Skeletal muscle tissue (tissue), 4 donors: Measurements from ENCODE around the gene ITPKA. TPM values are rescaled to one million over a fixed set of nuclear protein-coding genes. Genes with fewer than 3 reads are reported as not detected.

ENCODE experiments used
- H3K27ac ChIP-seq: one replicate; pipeline ENCODE4 v1.7.0; 2013; ENCODE audit warnings: mild to moderate bottlenecking, low read depth, low read length, inconsistent platforms
- H3K27me3 ChIP-seq, 3 donors: one replicate each; pipeline ENCODE4 v1.7.0; 2013; ENCODE audit warnings: low read length in 3 of 3; ENCODE audit not compliant: control insufficient read depth in 3 of 3, insufficient read depth in 3 of 3
- H3K36me3 ChIP-seq, 3 donors: one replicate each; pipeline ENCODE4 v1.7.0; 2013; ENCODE audit warnings: low read length in 3 of 3; ENCODE audit not compliant: control insufficient read depth in 3 of 3, insufficient read depth in 3 of 3
- H3K4me1 ChIP-seq, 3 donors: one replicate each; pipeline ENCODE4 v1.7.0; 2013; ENCODE audit warnings: low read length in 3 of 3, mild to moderate bottlenecking in 3 of 3; ENCODE audit not compliant: control insufficient read depth in 3 of 3, insufficient read depth in 3 of 3
- H3K4me3 ChIP-seq, 3 donors: one replicate each; pipeline ENCODE4 v1.7.0; 2013; ENCODE audit warnings: low read length in 3 of 3
- H3K9ac ChIP-seq, 3 donors: one replicate each; pipeline ENCODE4 v1.7.0; 2013; ENCODE audit warnings: low read length in 3 of 3, mild to moderate bottlenecking in 3 of 3, moderate library complexity in 2 of 3, low read depth in 1 of 3
- H3K9me3 ChIP-seq, 3 donors: one replicate each; pipeline ENCODE4 v1.7.0; 2013; ENCODE audit warnings: low read length in 3 of 3; ENCODE audit not compliant: control insufficient read depth in 3 of 3
- total RNA-seq: library from RNA; depleted of rRNA; stranded (reverse); fragments of >200 nt; gene quantifications from one replicate; pipeline ENCODE4 v1.2.3, GENCODE V29; 2014
- donor health status: Osteomylitis.

Gene ITPKA
- total RNA-seq, 1 donor from 2014 or later = not detected

- H3K27me3 ChIP-seq = peaks cover 29 to 40% (median 32%) of the 10 kb centered on the region in 3 donors
- peaks cover 8 to 11% (median 10%) of the 10 kb centered on the region in 3 donors for H3K4me1 ChIP-seq
- no peak overlapping the region for H3K4me3 ChIP-seq
- H3K36me3 ChIP-seq = no peaks in the 10 kb centered on the region
- H3K27ac ChIP-seq = no peak overlapping the region
- no peak overlapping the region for H3K9ac ChIP-seq
- H3K9me3 ChIP-seq = no peaks in the 10 kb centered on the region
Observed at GRCh38 chr15:41506796-41507341, 13.2 kb downstream of the ITPKA start.

GRCh38 chr15:41507820-41508290 lies 14.2 kb downstream of the ITPKA start:
- Histone ChIP-seq H3K4me1 (peaks cover 4 to 11% (median 10%) of the 10 kb centered on the region in 3 donors), H3K9me3 (no peaks in the 10 kb centered on the region), H3K36me3 (no peaks in the 10 kb centered on the region), H3K9ac (no peak overlapping the region), H3K4me3 (no peak overlapping the region), H3K27me3 (peaks cover 29 to 40% (median 32%) of the 10 kb centered on the region in 3 donors), H3K27ac (no peak overlapping the region)

GRCh38 chr15:41510728-41511127 lies 17.1 kb downstream of the ITPKA start:
- Histone ChIP-seq H3K9me3 (no peaks in the 10 kb centered on the region), H3K4me3 (no peak overlapping the region), H3K9ac (no peak overlapping the region), H3K27ac (no peak overlapping the region), H3K36me3 (no peaks in the 10 kb centered on the region), H3K27me3 (peaks cover 29 to 33% (median 30%) of the 10 kb centered on the region in 3 donors), H3K4me1 (peaks cover 15 to 21% (median 20%) of the 10 kb centered on the region in 3 donors)

- Histone ChIP-seq H3K9me3 (no peaks in the 10 kb centered on the region), H3K4me3 (no peak overlapping the region), H3K27me3 (peaks cover 29 to 33% (median 30%) of the 10 kb centered on the region in 3 donors)
Observed at GRCh38 chr15:41511331-41511898, 17.7 kb downstream of the ITPKA start.

GRCh38 chr15:41511899-41512369 lies 18.3 kb downstream of the ITPKA start:
- H3K9me3 ChIP-seq = no peaks in the 10 kb centered on the region
- H3K27ac ChIP-seq = no peak overlapping the region
- peaks cover 15 to 21% (median 20%) of the 10 kb centered on the region in 3 donors for H3K4me1 ChIP-seq
- peak overlapping the region in 2 of 3 donors; percentile 14 to 66 for H3K4me3 ChIP-seq
- no peak overlapping the region for H3K9ac ChIP-seq
- peaks cover 29 to 33% (median 30%) of the 10 kb centered on the region in 3 donors for H3K27me3 ChIP-seq
- H3K36me3 ChIP-seq = peaks cover 0 to 2% (median 0%) of the 10 kb centered on the region in 3 donors

More at GRCh38 chr15:41511331-41511898, 17.7 kb downstream of the ITPKA start:
- no peak overlapping the region for H3K27ac ChIP-seq
- H3K4me1 ChIP-seq = peaks cover 15 to 21% (median 20%) of the 10 kb centered on the region in 3 donors
- no peak overlapping the region for H3K9ac ChIP-seq
- no peaks in the 10 kb centered on the region for H3K36me3 ChIP-seq

GRCh38 chr15:41512512-41512939 lies 18.9 kb downstream of the ITPKA start:
- H3K9ac ChIP-seq = no peak overlapping the region
- peaks cover 2 to 7% (median 5%) of the 10 kb centered on the region in 3 donors for H3K36me3 ChIP-seq
- no peak overlapping the region for H3K27ac ChIP-seq
- peak overlapping the region; percentile 43 to 66 (median 51) for H3K4me3 ChIP-seq
- H3K9me3 ChIP-seq = no peaks in the 10 kb centered on the region
- H3K27me3 ChIP-seq = peaks cover 29 to 33% (median 30%) of the 10 kb centered on the region in 3 donors
- peaks cover 15 to 21% (median 20%) of the 10 kb centered on the region in 3 donors for H3K4me1 ChIP-seq

- H3K9me3 ChIP-seq = no peaks in the 10 kb centered on the region
- H3K9ac ChIP-seq = peak overlapping the region in 2 of 3 donors; percentile 12 to 45
- H3K36me3 ChIP-seq = peaks cover 7 to 12% (median 10%) of the 10 kb centered on the region in 3 donors
- peaks cover 29 to 33% (median 30%) of the 10 kb centered on the region in 3 donors for H3K27me3 ChIP-seq
- H3K4me1 ChIP-seq = peaks cover 15 to 21% (median 20%) of the 10 kb centered on the region in 3 donors
- H3K4me3 ChIP-seq = peak overlapping the region; percentile 43 to 66 (median 51)
- H3K27ac ChIP-seq = no peak overlapping the region
Observed at GRCh38 chr15:41512940-41513505, 19.3 kb downstream of the ITPKA start.

- peaks cover 15 to 21% (median 20%) of the 10 kb centered on the region in 3 donors for H3K4me1 ChIP-seq
- H3K4me3 ChIP-seq = peak within 1 kb of the TSS; percentile 43 to 66 (median 51)
- peak within 1 kb of the TSS; percentile 12 to 45 (median 25) for H3K9ac ChIP-seq
- no peak within 1 kb of the TSS for H3K27ac ChIP-seq
- H3K27me3 ChIP-seq = peaks cover 29 to 33% (median 30%) of the 10 kb centered on the region in 3 donors
- peaks cover 10 to 14% (median 14%) of the 10 kb centered on the region in 3 donors for H3K36me3 ChIP-seq
- no peaks in the 10 kb centered on the region for H3K9me3 ChIP-seq
Observed at GRCh38 chr15:41513506-41514227, 20.0 kb downstream of the ITPKA start, which contains the start of gene LTK. LTK (minus strand) TSS chr15:41513827; CDS start chr15:41513709, 118 bp downstream.

GRCh38 chr15:41517895-41518449 lies 24.3 kb downstream of the ITPKA start:
- Histone ChIP-seq H3K9ac (no peak overlapping the region), H3K4me1 (peaks cover 9 to 10% (median 10%) of the 10 kb centered on the region in 3 donors), H3K36me3 (peaks cover 21 to 27% (median 24%) of the 10 kb centered on the region in 3 donors), H3K27ac (no peak overlapping the region), H3K4me3 (no peak overlapping the region), H3K27me3 (peaks cover 15 to 16% (median 15%) of the 10 kb centered on the region in 3 donors), H3K9me3 (no peaks in the 10 kb centered on the region)
